Right atrium auricular region (tissue), 2 donors: Measurements from ENCODE around the gene SPSB4. TPM values are rescaled to one million over a fixed set of nuclear protein-coding genes. Genes with fewer than 3 reads are reported as not detected.

Source experiments
- DNase-seq: peaks from one replicate; pipeline ENCODE4 v3.0.0-alpha.2; 2019; ENCODE audit warnings: low spot score
- H3K27ac ChIP-seq, 2 donors: fragments of 200-600 bp; sonication (generic); 1 replicate in 1 of 2; 2 replicates in 1 of 2; pipeline ENCODE4 v1.5.1; 2016 to 2019
- H3K27me3 ChIP-seq, 2 donors: fragments of 200-600 bp; sonication (generic); one replicate each; pipeline versions ENCODE4 v1.5.1 to v1.6.0; 2017 to 2019
- H3K36me3 ChIP-seq: fragments of 200-600 bp; sonication (generic); one replicate; pipeline ENCODE4 v1.5.1; 2016
- H3K4me1 ChIP-seq, 2 donors: fragments of 200-600 bp; sonication (generic); one replicate each; pipeline versions ENCODE4 v1.5.1 to v1.6.0; 2017 to 2019
- H3K4me3 ChIP-seq, 2 donors: fragments of 200-600 bp; sonication (generic); 1 replicate in 1 of 2; 2 replicates in 1 of 2; pipeline ENCODE4 v1.5.1; 2017 to 2019; ENCODE audit warnings: mild to moderate bottlenecking in 1 of 2, moderate library complexity in 1 of 2
- H3K9me3 ChIP-seq, 2 donors: fragments of 200-600 bp; sonication (generic); one replicate each; pipeline ENCODE4 v1.5.1; 2019
- total RNA-seq, 2 donors: library from RNA; depleted of rRNA; stranded (reverse); fragments of >200 nt; gene quantifications; one replicate each; pipeline ENCODE4 v1.1.0, GENCODE V29; 2016
- TF ChIP-seq, protein P1 (sequence below), 2 donors: fragments of 200-600 bp; sonication (generic); IDR thresholded peaks; one replicate each; pipeline ENCODE4 v1.5.1; 2019; ENCODE audit warnings: antibody characterized with exemption in 2 of 2

Gene SPSB4
- total RNA-seq, 2 donors from 2014 or later, result 1.8 to 6.9 TPM

DNA sequence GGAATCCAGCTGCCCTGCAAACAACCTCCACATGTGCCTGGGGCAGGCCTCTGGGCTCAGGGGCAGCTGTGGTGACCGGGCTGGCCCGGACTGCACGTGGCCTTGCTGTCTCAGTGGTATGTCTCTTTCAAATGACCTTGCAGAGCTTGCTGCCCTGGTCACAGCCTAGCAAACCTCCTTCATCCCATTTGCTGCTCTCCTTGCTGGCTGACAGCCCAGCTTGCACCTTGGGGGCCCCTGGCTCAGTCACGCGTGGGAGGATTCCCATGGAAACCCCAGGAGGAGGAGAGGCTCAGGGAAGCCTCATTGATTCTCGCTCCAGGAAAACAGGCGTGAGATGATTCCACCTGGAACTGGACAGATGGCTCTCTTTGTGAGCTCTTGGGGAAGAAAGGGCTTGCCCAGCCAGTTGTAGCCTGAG, 5.6 kb downstream of the SPSB4 start:
- H3K4me3 ChIP-seq, result no peak overlapping the region
- H3K9me3 ChIP-seq, result no peaks in the 10 kb centered on the region
- peaks cover 0 to 32% of the 10 kb centered on the region in 2 donors for H3K4me1 ChIP-seq
- no peak for DNase-seq
- H3K27ac ChIP-seq, result no peak overlapping the region
- TF ChIP-seq, protein P1, sequence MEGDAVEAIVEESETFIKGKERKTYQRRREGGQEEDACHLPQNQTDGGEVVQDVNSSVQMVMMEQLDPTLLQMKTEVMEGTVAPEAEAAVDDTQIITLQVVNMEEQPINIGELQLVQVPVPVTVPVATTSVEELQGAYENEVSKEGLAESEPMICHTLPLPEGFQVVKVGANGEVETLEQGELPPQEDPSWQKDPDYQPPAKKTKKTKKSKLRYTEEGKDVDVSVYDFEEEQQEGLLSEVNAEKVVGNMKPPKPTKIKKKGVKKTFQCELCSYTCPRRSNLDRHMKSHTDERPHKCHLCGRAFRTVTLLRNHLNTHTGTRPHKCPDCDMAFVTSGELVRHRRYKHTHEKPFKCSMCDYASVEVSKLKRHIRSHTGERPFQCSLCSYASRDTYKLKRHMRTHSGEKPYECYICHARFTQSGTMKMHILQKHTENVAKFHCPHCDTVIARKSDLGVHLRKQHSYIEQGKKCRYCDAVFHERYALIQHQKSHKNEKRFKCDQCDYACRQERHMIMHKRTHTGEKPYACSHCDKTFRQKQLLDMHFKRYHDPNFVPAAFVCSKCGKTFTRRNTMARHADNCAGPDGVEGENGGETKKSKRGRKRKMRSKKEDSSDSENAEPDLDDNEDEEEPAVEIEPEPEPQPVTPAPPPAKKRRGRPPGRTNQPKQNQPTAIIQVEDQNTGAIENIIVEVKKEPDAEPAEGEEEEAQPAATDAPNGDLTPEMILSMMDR (IDR thresholded peaks at IDR 0.05), result no peak
- H3K27me3 ChIP-seq, result no peaks in the 10 kb centered on the region
- H3K36me3 ChIP-seq, result no peaks in the 10 kb centered on the region

DNA sequence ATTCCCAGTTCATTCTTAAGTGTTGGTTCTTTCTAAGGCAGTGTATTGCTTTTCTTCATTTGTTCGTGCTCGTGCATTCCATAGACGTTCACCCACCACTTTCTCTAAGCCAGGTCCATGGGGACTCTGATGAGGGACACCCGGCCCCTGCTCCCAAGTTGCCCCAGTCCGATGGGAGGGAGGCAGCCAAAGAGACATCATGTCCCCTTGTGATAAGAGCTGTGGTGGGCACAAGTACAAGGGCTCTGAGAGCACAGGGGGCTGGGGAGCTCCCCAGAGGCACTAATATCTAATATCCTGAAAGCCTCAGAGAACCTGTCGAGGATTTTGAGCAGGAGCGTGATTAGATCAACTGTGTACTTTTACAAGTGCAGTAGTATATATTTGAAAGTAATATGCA, 6.3 kb downstream of the SPSB4 start:
- TF ChIP-seq, protein P1 (IDR thresholded peaks at IDR 0.05), result no peak
- H3K27ac ChIP-seq, result no peak overlapping the region

DNA sequence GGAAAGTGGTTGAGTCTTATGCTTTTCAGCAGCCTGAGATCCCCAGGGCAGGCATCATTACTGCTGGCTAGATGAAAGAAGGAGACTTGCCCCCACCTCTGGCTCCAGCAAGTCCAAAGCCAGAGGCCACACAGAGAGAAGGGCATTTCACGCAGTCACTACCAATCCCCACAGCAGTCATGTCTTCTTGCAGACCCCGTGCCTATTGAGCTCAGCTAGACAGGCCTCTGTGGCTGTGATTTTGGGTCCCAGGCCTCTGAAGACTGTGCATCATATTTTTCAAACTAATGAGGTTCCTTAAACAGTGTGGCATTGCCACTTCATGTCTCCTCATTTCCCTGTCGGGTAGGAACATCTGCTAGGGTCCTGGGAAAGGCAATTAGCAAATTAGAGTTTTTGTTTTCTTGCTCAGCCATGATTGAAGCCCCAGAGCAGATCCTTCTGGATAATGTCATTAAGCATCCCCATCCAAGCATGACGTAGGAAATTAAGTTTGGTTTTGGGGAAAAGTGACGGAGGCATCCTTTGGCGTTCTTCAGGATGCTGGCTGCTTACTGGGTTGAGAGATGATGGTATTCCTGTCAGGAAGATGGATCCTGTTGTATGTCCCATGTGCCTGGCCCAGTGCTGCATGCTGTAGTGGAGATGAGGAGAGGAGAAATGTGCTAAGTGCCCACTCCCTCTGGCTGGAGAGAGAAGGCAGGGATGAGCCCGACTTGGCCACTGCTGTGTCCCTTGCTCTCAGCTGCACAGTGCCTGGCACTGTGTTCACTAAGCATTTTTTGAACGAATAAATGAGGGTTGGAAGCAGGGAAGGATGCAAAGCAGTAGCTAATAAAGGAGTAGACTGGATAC, 7.0 kb downstream of the SPSB4 start:
- no peak overlapping the region for H3K4me3 ChIP-seq
- peaks cover 0 to 19% of the 10 kb centered on the region in 2 donors for H3K4me1 ChIP-seq
- no peak for DNase-seq
- H3K9me3 ChIP-seq, result no peaks in the 10 kb centered on the region
- H3K36me3 ChIP-seq, result no peaks in the 10 kb centered on the region
- no peak overlapping the region for H3K27ac ChIP-seq
- TF ChIP-seq, protein P1 (IDR thresholded peaks at IDR 0.05), result no peak
- no peaks in the 10 kb centered on the region for H3K27me3 ChIP-seq

More for the DNA sequence above, 6.3 kb downstream of the SPSB4 start:
- Histone ChIP-seq H3K9me3 (no peaks in the 10 kb centered on the region), H3K27me3 (no peaks in the 10 kb centered on the region), H3K36me3 (no peaks in the 10 kb centered on the region), H3K4me1 (peaks cover 0 to 25% of the 10 kb centered on the region in 2 donors), H3K4me3 (no peak overlapping the region)
- DNase-seq, result no peak

DNA sequence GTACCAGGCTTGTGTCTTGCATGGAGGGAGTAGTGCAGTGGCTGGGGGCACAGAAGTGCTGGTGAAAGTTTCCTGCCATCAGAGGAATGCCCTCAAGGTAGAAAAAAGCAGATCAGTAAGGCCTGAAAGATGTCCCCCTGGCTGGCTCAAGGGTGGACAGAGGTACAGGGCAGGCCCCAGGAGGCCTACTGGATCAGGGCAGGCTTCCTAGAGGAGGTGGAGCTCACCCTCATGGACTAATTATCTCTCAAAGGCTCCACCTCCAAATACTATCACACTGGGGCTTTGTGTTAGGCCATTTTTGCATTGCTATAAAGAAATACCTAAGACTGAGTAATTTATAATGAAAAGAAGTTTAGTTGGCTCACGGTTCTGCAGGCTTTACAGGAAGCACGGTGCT, 7.8 kb downstream of the SPSB4 start:
- Histone ChIP-seq H3K27me3 (no peaks in the 10 kb centered on the region), H3K36me3 (no peaks in the 10 kb centered on the region), H3K4me1 (peaks cover 0 to 23% of the 10 kb centered on the region in 2 donors), H3K9me3 (no peaks in the 10 kb centered on the region), H3K27ac (no peak overlapping the region), H3K4me3 (no peak overlapping the region)
- TF ChIP-seq, protein P1 (IDR thresholded peaks at IDR 0.05), result no peak
- DNase-seq, result no peak

DNA sequence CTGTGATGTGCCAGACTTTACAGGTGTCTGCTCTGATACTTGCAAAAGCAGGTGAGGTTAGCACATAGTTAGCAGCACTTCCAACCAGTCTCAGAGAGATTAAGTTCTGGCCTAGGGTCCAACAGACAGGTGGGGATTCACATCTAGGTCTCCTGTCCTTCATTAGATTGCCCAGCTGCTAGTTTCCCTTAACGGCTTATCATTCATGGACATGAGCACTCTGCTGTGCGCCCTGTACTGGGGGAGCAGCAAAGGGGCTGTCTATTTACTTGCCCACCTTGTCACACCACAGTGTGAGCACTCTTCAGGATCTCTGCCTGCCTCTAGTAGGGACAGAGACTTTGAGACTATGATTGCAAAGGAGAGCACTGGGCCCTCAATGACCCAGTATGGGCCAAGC, 8.7 kb downstream of the SPSB4 start:
- Histone ChIP-seq H3K27ac (no peak overlapping the region), H3K4me1 (peaks cover 0 to 28% of the 10 kb centered on the region in 2 donors), H3K36me3 (no peaks in the 10 kb centered on the region), H3K9me3 (no peaks in the 10 kb centered on the region), H3K4me3 (no peak overlapping the region), H3K27me3 (no peaks in the 10 kb centered on the region)
- no peak for DNase-seq
- TF ChIP-seq, protein P1 (IDR thresholded peaks at IDR 0.05), result no peak
